DOHH2 (cell line): ENCODE data around the gene TNFRSF6B.

Source experiments
- H3F3A ChIP-seq: fragments of 200-600 bp; sonication (generic), shearing (Covaris generic); 2 replicates; pipeline ENCODE4 v1.6.0; 2016; ENCODE audit warnings: antibody characterized with exemption, mild to moderate bottlenecking; ENCODE audit not compliant: control insufficient read depth, insufficient read depth
- H3K27ac ChIP-seq: fragments of 200-600 bp; sonication (generic); 2 replicates; pipeline ENCODE4 v1.5.1; 2014; ENCODE audit warnings: low read depth, mild to moderate bottlenecking, low read length, moderate library complexity
- H3K27me3 ChIP-seq: fragments of 200-600 bp; sonication (generic); 2 replicates; pipeline ENCODE4 v1.6.1; 2014; ENCODE audit warnings: mild to moderate bottlenecking, low read length, mixed read lengths; ENCODE audit not compliant: control insufficient read depth
- H3K36me3 ChIP-seq: fragments of 200-600 bp; sonication (generic); 2 replicates; pipeline ENCODE4 v1.6.1; 2014; ENCODE audit warnings: mild to moderate bottlenecking, low read length, moderate library complexity, mixed read lengths; ENCODE audit not compliant: control insufficient read depth
- H3K4me1 ChIP-seq: fragments of 200-600 bp; sonication (generic); 2 replicates; pipeline ENCODE4 v1.6.1; 2014; ENCODE audit warnings: mild to moderate bottlenecking, low read length, mixed read lengths; ENCODE audit not compliant: control insufficient read depth
- H3K4me2 ChIP-seq: fragments of 200-600 bp; sonication (generic); 2 replicates; pipeline ENCODE4 v1.6.0; 2014; ENCODE audit warnings: mild to moderate bottlenecking, low read length, moderate library complexity
- H3K4me3 ChIP-seq: fragments of 200-600 bp; sonication (generic); 2 replicates; pipeline ENCODE4 v1.5.1; 2014; ENCODE audit warnings: mild to moderate bottlenecking, low read length, mixed read lengths
- H3K79me2 ChIP-seq: fragments of 200-600 bp; sonication (generic); 2 replicates; pipeline ENCODE4 v1.6.1; 2014; ENCODE audit warnings: mild to moderate bottlenecking, low read length, mixed read lengths; ENCODE audit not compliant: control insufficient read depth
- H3K9me2 ChIP-seq: fragments of 200-600 bp; sonication (generic); replicated peaks from 2 replicates; pipeline ENCODE4 v1.6.1; 2014; ENCODE audit warnings: mild to moderate bottlenecking, low read length, mixed read lengths; ENCODE audit not compliant: control insufficient read depth
- H3K9me3 ChIP-seq: fragments of 200-600 bp; sonication (generic); 2 replicates; pipeline ENCODE4 v1.6.1; 2014; ENCODE audit warnings: antibody characterized with exemption, low read length, mixed read lengths; ENCODE audit not compliant: control insufficient read depth, insufficient read depth
- H4K20me1 ChIP-seq: fragments of 200-600 bp; sonication (generic); 2 replicates; pipeline ENCODE4 v1.6.0; 2014; ENCODE audit warnings: low read depth, mild to moderate bottlenecking, antibody characterized with exemption, low read length, moderate library complexity; ENCODE audit not compliant: control insufficient read depth, insufficient read depth
- CTCF ChIP-seq: fragments of 200-600 bp; sonication (generic); IDR thresholded peaks from one replicate; pipeline ENCODE4 v1.5.1; 2014; ENCODE audit warnings: antibody characterized with exemption, mild to moderate bottlenecking, low read depth, low read length; ENCODE audit not compliant: poor library complexity, severe bottlenecking
- EZH2phosphoT487 ChIP-seq: fragments of 200-600 bp; sonication (generic); IDR thresholded peaks from 2 replicates; pipeline ENCODE4 v1.6.1; 2017; ENCODE audit warnings: borderline replicate concordance, mild to moderate bottlenecking, antibody characterized with exemption, low read length, moderate library complexity, mixed read lengths

Gene TNFRSF6B

GRCh38 chr20:63699466-63700198 is 3.2 kb downstream of the TNFRSF6B start:
- H3K9me3 ChIP-seq = no peaks in the 10 kb centered on the region
- no peak overlapping the region for H3K4me2 ChIP-seq
- H3K27me3 ChIP-seq = no peaks in the 10 kb centered on the region
- TF ChIP-seq CTCF (no peak), EZH2phosphoT487 (no peak)
- no peaks in the 10 kb centered on the region for H3K9me2 ChIP-seq
- H3K79me2 ChIP-seq = no peaks in the 10 kb centered on the region
- H3K4me1 ChIP-seq = peaks cover 9% of the 10 kb centered on the region
- H3K4me3 ChIP-seq = no peak overlapping the region
- H3F3A ChIP-seq = no peaks in the 10 kb centered on the region
- H4K20me1 ChIP-seq = no peaks in the 10 kb centered on the region
- peaks cover 11% of the 10 kb centered on the region for H3K36me3 ChIP-seq
- no peak overlapping the region for H3K27ac ChIP-seq

GRCh38 chr20:63700199-63701050 is 4.0 kb downstream of the TNFRSF6B start:
- Histone ChIP-seq H3K27ac (no peak overlapping the region), H3K36me3 (peaks cover 19% of the 10 kb centered on the region), H3F3A (no peaks in the 10 kb centered on the region), H3K9me2 (no peaks in the 10 kb centered on the region), H4K20me1 (no peaks in the 10 kb centered on the region), H3K79me2 (peaks cover 6% of the 10 kb centered on the region), H3K27me3 (no peaks in the 10 kb centered on the region), H3K4me3 (no peak overlapping the region), H3K4me1 (peaks cover 9% of the 10 kb centered on the region), H3K4me2 (no peak overlapping the region), H3K9me3 (no peaks in the 10 kb centered on the region)
- TF ChIP-seq EZH2phosphoT487 = no peak
- TF ChIP-seq CTCF = no peak

GRCh38 chr20:63701051-63701328 is 4.5 kb downstream of the TNFRSF6B start:
- H3K9me3 ChIP-seq = no peaks in the 10 kb centered on the region
- peaks cover 10% of the 10 kb centered on the region for H3K4me1 ChIP-seq
- peaks cover 12% of the 10 kb centered on the region for H3K79me2 ChIP-seq
- no peaks in the 10 kb centered on the region for H3K27me3 ChIP-seq
- no peaks in the 10 kb centered on the region for H3F3A ChIP-seq
- TF ChIP-seq EZH2phosphoT487 (no peak), CTCF (no peak)
- no peak overlapping the region for H3K4me2 ChIP-seq
- no peak overlapping the region for H3K4me3 ChIP-seq
- H3K27ac ChIP-seq = no peak overlapping the region
- H3K36me3 ChIP-seq = peaks cover 25% of the 10 kb centered on the region
- H4K20me1 ChIP-seq = peaks cover 3% of the 10 kb centered on the region
- no peaks in the 10 kb centered on the region for H3K9me2 ChIP-seq
